Ascending aorta (tissue), 2 donors: ENCODE results near the gene TNFAIP1. TPM values are rescaled to one million over a fixed set of nuclear protein-coding genes. Genes with fewer than 3 reads are reported as not detected.

ENCODE experiments used
- DNase-seq, 2 donors: peaks; one replicate each; pipeline ENCODE4 v3.0.0-alpha.2; 2019; ENCODE audit warnings: low spot score in 2 of 2
- H3K27ac ChIP-seq, 2 donors: fragments of 200-600 bp; sonication (generic); one replicate each; pipeline ENCODE4 v1.5.1; 2016 to 2017; ENCODE audit warnings: mild to moderate bottlenecking in 1 of 2
- H3K27me3 ChIP-seq: fragments of 200-600 bp; sonication (generic); one replicate; pipeline ENCODE4 v1.5.1; 2017
- H3K36me3 ChIP-seq, 2 donors: fragments of 200-600 bp; sonication (generic); one replicate each; pipeline ENCODE4 v1.5.1; 2016
- H3K4me1 ChIP-seq, 2 donors: fragments of 200-600 bp; sonication (generic); one replicate each; pipeline ENCODE4 v1.5.1; 2016 to 2017; ENCODE audit warnings: mild to moderate bottlenecking in 1 of 2
- H3K4me3 ChIP-seq, 2 donors: fragments of 200-600 bp; sonication (generic); one replicate each; pipeline ENCODE4 v1.5.1; 2016 to 2017; ENCODE audit warnings: mild to moderate bottlenecking in 1 of 2
- H3K9me3 ChIP-seq, 2 donors: fragments of 200-600 bp; sonication (generic); one replicate each; pipeline ENCODE4 v1.5.1; 2016
- CTCF ChIP-seq, 3 experiments: fragments of 200-600 bp in 2 of 3; fragments of 450-650 bp in 1 of 3; sonication (generic) in 2 of 3; IDR thresholded peaks; one replicate each; pipeline ENCODE4 v1.5.1; 2016 to 2019; ENCODE audit warnings: antibody characterized with exemption in 3 of 3, mild to moderate bottlenecking in 1 of 3, moderate library complexity in 1 of 3
- intact Hi-C: fragments of 100-400 bp; cut with DNase I; formaldehyde crosslinking; loops from one replicate; pipeline ENCODE4 v1.15.1; 2023
- total RNA-seq: library from RNA; depleted of rRNA; stranded (reverse); fragments of >200 nt; gene quantifications from one replicate; pipeline ENCODE4 v1.1.0, GENCODE V29; 2016

TNFAIP1 gene
- total RNA-seq, 1 donor from 2014 or later = 66.4 TPM

GRCh38 chr17:28317099-28317965 is 18.2 kb upstream of the TNFAIP1 start:
- Histone ChIP-seq H3K4me1 (peaks cover 5 to 13% of the 10 kb centered on the region in 2 donors), H3K27me3 (no peaks in the 10 kb centered on the region), H3K9me3 (no peaks in the 10 kb centered on the region), H3K36me3 (no peaks in the 10 kb centered on the region), H3K27ac (no peak overlapping the region), H3K4me3 (no peak overlapping the region)
- intact Hi-C loops = loop anchor here (5.0 kb wide), 2 partner anchors 275 to 635 kb away; partner anchors contain the start of genes NLK and PHF12
- no peak for DNase-seq
- TF ChIP-seq CTCF (IDR thresholded peaks at IDR 0.05) = no peak

GRCh38 chr17:28317966-28318758 is 17.4 kb upstream of the TNFAIP1 start:
- intact Hi-C loops = loop anchor here (5.0 kb wide), 2 partner anchors 276 to 634 kb away; partner anchors contain the start of genes NLK and PHF12
- H3K36me3 ChIP-seq = no peaks in the 10 kb centered on the region
- no peaks in the 10 kb centered on the region for H3K27me3 ChIP-seq
- DNase-seq = no peak
- no peak overlapping the region for H3K27ac ChIP-seq
- TF ChIP-seq CTCF (IDR thresholded peaks at IDR 0.05) = no peak
- H3K4me1 ChIP-seq = peaks cover 5 to 13% of the 10 kb centered on the region in 2 donors
- H3K9me3 ChIP-seq = no peaks in the 10 kb centered on the region
- peak overlapping the region; percentile 67 to 72 for H3K4me3 ChIP-seq

DNA sequence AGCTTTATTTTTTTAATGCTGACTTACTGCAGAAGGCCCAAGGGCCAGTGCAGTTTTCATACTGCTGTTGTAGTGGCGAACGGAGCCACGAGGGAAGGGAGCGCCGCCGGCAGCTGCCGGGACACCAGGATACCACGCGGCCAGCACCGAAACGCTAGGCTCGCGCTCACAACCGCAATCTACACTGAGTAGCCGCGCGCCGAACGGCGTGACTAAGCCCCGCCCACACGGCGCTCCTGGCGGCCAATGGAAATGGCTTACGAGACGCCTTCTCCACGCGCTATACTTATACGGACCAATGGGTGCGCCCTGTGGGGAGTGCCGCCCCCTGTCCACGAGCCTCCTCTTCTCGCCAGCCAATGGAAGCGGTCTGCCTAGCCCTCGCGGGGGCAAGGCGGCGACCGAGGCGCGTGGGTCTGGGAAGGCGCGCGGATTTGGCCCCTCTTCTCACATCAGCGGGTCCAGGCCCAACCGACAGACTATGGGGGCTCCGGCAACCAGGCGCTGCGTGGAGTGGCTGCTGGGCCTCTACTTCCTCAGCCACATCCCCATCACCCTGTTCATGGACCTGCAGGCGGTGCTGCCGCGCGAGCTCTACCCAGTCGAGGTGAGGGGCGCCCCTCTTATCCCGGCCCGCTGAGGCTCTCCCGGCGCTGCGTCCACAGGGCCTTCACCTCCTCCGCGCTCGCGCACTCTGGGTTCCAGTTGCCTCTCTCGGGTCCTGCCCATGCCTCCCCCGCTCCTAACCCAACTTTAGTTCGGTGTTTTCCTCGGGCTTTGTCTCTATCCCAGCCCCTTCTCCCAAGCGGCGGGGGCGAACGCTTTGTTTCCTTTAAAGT is 16.6 kb upstream of the TNFAIP1 start, which contains the start of gene TMEM97:
Gene TMEM97, plus strand, starts transcription at position 442 of the 839 bp plus-strand sequence. Its CDS starts 40 bp downstream, at position 482.
- H3K4me3 ChIP-seq = peak within 1 kb of the TSS; percentile 67 to 72
- H3K4me1 ChIP-seq = peaks cover 5 to 13% of the 10 kb centered on the region in 2 donors
- no peaks in the 10 kb centered on the region for H3K27me3 ChIP-seq
- peak within 1 kb of the TSS; percentile 12 to 51 for H3K27ac ChIP-seq
- TF ChIP-seq CTCF (IDR thresholded peaks at IDR 0.05) = no peak
- no peaks in the 10 kb centered on the region for H3K9me3 ChIP-seq
- intact Hi-C loops = loop anchor here (1.0 to 5.0 kb wide), 4 partner anchors 16 to 633 kb away; partner anchors contain the start of genes IFT20, NLK, PHF12 and POLDIP2
- no peaks in the 10 kb centered on the region for H3K36me3 ChIP-seq
- DNase-seq = peak; percentile 87 to 97

- TF ChIP-seq CTCF (IDR thresholded peaks at IDR 0.05) = no peak
- Histone ChIP-seq H3K27me3 (no peaks in the 10 kb centered on the region), H3K4me1 (peaks cover 5 to 13% of the 10 kb centered on the region in 2 donors), H3K9me3 (no peaks in the 10 kb centered on the region), H3K36me3 (no peaks in the 10 kb centered on the region), H3K4me3 (peak overlapping the region; percentile 67 to 72), H3K27ac (peak overlapping the region in 1 of 2 donors; percentile 51)
- DNase-seq = no peak
- intact Hi-C loops = loop anchor here (1.0 to 5.0 kb wide), 4 partner anchors 16 to 633 kb away; partner anchors contain the start of genes IFT20, NLK, PHF12 and POLDIP2
Measured at GRCh38 chr17:28319598-28319935, 16.0 kb upstream of the TNFAIP1 start.
